Renal pelvis (tissue), 4 donors: ENCODE data around the gene ZNF106. TPM values are rescaled to one million over a fixed set of nuclear protein-coding genes. Genes with fewer than 3 reads are reported as not detected.

Source experiments
- DNase-seq: peaks from one replicate; pipeline ENCODE4 v3.0.0-alpha.2; 2013
- polyA plus RNA-seq, 3 donors: library from polyadenylated mRNA; unstranded; fragments of 120-200 nt; gene quantifications; one replicate each; pipeline ENCODE4 v1.2.1, GENCODE V29; 2013; ENCODE audit not compliant: insufficient read length in 3 of 3

ZNF106 gene
- polyA plus RNA-seq, 3 donors: 40.6 to 57.9 (median 48.1) TPM

- no peak for DNase-seq
Measured at GRCh38 chr15:42411884-42412283, 79.1 kb downstream of the ZNF106 start.

DNA sequence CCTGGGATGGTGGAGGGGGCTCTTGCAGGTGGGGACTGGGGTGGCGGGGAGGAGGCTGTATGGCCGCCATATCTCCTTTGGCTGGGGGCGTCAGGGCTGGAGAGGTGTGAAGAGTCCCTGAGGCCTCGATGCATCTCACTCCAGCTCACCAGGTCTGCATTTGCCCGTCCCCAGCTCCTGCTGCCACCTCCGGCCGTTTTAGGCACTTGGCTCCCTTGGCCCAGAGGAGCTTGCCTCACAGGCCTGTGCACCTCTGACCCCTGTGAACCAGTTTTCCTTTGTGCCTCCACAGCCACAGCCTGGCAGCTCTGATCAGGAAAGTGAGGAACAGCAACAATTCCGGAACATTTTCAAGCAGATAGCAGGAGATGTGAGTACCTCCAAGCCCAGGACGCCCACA is 81.9 kb downstream of the ZNF106 start:
- DNase-seq: no peak

DNA sequence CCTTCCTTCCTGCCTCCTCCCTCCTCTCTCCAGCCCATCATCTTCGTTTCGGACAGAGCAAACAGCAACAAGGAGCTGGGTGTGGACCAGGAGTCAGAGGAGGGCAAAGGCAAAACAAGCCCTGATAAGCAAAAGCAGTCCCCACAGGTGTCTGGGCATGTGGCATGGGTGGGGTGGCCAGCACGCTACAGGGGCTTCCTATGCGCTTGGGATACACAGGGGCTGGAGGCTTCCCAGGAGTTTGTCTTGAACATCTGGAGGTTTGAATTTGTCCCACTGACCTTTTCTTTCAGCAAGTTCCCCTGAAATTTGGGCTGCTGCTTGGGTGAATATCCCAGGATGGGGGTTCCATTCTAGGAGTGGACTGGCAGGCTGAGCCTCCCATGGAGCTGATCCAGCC is 82.8 kb downstream of the ZNF106 start:
- no peak for DNase-seq

DNA sequence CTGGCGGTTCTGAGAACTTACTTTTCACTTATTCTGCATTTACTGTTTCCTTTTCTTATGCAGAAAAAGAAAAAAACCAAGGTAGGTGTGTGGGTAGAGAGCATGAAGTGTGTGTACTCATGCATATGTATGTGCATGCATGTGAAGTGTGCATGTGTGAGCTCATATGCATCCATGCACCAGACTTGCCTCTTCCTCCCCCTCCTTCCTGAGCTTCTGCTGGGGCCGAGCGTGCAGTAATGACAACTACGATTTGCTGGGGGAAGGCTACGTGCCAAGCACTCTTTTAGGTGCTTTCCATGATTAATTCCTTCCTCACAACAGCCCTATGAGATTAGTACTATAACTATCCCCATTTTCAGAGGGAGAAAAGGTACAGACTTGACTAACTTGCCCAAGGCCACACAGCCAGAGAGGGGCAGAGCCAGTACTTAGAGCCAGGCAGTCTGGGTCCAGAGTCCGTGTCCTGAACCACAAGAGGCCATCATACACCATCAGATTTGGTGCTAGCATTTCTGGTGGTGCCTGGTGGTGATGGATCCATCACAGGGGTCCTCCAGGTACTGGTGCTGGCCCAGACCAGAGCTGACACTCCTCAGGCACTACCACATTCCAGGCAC is 85.0 kb downstream of the ZNF106 start:
- DNase-seq: no peak

DNA sequence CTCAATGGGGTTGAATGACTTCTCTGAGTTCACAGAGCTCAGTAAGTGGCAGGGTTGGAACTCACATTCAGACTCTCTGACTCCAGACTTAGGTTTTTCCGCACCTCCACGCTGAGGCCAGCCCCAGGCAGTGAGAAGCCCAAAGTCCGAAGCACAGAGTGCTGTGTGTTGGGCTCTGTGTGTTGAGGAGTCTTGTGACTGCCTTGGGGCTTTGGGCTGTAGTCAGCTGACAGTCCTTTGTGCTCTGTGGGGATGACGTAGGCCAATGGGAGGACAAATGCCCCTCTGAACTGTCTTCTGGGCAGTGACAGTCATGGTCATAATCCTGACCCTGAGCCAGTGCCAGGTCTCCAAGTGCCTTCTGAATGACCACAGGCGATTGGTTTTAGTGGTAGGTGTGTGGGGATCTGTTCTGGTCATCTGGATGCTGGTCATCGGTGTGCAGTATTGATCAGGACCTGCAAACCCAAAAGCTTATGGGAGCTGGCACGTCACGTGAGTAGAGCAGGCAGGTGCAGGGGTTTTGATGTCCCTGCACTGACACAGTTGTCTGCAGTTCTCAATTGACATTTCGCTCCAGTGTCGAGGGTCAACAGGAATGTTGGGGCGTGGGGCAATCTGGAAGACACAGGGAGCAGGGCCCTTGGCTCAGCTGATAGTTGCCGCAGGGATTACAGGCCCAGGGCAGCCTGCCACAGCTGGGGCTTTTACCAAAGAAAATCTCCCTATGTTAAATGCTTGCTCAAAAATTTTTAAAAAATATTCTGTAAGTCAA is 86.3 kb downstream of the ZNF106 start:
- DNase-seq: no peak

- no peak for DNase-seq
Measured at GRCh38 chr15:42403389-42403788, 87.6 kb downstream of the ZNF106 start.

DNA sequence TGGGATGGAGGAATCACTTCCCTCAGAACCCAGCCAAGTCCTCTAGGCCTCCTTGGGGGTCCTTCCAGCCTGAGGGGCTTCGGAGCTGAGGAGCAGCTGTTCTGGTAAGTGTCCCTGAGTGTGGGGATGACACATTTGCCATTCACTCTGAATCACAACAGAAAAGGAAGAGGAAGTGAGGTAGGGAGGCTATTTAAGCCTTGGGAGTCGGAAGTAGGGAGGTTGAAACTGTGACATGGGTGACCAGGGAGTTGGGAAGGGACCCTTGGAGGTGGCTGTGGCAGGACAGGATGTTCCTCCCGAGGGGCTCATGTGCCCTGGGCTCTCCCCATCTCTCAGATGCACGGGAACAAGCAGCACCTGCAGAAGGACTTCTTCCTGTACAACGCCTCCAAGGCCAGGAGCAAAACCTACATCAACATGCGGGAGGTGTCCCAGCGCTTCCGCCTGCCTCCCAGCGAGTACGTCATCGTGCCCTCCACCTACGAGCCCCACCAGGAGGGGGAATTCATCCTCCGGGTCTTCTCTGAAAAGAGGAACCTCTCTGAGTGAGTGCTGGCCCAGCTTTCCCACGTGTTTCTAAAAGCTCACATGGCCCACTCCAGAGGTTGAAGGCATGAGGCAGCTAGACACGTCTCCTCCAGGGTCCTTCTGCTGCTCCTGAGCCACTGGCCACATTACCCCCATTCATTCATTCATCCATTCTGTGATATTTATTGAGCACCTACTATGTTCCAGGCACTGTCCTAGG is 88.3 kb downstream of the ZNF106 start:
- no peak for DNase-seq

GRCh38 chr15:42401544-42402454 is 89.1 kb downstream of the ZNF106 start:
- no peak for DNase-seq

DNA sequence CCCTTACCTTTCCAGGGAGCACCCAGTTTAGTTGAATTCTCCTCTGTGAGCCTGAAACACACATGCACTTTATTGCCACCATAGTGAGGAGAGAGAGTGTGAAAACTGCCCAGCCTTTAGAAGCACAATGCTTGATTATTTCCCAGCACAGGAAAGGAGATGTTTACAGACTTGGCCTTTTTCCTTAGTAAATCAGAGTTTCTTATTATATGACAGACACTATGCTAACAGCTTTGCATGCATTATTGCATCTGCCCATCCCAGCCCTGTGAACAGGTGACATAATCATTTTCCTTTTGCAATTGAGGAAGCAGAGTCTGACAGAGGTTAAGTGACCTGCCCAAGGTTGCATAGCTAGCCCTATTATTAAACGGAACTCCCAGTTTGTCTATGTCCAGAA is 95.1 kb downstream of the ZNF106 start:
- DNase-seq: no peak

- DNase-seq: no peak
Measured at GRCh38 chr15:42394106-42394505, 96.8 kb downstream of the ZNF106 start.

DNA sequence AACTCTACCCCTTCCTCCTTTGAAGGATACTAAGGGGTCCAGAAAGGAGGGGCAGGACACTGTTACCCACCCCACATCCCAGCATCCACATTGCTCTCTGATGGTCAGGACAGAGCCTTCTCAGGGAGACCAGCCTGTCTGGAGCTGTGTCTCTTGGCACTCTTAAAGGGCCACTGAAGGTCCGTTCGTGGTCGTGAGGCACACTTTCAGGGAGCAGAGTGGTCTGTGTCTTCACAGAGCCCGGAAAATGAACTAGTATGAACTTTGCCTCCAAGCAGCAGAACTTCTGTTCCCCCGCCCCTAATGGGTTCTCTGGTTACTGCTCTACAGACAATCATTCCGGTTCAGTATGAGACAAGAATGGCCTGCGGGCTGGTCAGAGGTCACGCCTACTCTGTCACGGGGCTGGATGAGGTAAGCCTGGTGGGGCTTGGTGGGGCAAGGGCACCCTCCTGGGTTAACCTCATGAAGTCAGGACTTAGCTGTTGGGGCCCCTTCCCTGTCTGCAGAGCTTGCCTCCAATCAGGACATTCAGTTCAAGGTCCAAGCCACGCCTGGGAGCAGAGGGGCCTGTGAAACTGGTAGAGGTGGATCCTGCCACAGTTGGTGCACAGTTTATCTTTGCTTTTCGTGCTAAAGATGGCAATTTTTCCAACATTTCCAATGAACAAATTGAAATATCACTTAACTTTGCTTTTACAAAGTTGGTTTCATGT is 98.5 kb downstream of the ZNF106 start:
- DNase-seq: no peak

GRCh38 chr15:42387603-42388002 is 103.3 kb downstream of the ZNF106 start:
- DNase-seq: no peak

DNA sequence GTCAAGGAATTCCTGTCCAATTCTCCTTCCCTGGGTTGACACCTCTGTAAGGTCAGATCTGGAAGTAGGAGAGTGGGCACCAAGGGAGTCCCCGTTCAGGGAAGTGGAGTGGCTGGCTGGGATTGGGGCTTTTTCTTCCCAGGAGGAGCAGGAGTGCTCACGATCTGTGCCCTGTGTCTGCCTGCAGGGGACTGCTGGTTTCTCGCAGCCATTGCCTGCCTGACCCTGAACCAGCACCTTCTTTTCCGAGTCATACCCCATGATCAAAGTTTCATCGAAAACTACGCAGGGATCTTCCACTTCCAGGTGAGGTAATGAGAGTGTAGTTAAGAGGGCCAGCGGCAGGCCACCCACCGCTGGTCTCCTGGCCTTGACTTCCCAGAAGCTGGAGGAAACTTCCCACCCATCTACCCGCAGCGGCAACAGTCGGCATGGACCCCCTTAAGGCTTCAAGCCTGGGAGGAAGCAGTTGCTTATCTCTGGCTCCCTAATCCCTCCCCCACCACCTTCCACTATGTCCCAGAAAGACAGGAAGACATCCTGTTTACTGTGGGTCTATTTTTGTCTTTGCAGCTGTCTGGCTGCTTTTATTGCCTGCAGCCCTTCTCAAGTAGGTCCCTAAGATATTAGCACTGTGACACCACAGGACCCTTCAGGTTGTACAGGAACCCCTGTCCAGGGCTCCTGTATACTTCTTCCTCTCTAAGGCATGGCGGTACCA is 104.8 kb downstream of the ZNF106 start:
- DNase-seq: no peak

DNA sequence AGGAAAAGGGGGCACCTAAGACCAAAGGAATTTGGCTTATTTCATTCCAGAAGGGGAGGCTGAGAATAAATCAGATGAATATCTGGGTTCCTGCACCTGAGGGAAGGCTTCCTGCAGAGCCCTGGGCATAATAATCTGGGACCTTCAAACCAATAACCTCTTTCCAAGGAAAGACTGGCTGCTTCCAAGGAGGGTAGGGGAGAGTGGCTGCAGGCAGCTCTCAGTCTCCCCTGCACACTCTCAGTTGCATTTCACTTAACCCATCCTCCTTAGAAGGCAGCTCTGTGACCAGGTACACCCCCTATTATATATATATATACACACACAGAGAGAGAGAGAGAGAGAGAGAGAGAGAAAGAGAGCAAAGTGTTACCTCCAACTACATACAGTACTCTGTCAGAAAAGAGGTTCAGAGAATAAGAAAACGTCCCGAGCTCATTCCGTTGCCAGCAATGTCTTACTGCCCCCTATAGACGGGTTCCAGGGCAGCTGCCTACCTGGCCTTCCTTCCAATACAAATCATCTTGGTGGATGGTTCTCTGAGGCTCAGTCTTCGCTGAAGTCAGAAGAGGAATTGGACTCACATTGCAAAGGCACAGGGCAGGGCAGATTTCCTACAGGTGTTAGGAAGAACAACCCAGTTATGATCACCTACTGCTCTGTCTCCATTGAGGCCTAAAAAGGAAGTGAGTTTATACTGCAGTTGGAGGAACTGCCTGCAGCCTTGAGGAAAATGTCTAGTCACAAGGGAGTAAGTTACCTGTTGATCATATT is 105.5 kb downstream of the ZNF106 start:
- DNase-seq: peak; percentile 23

DNA sequence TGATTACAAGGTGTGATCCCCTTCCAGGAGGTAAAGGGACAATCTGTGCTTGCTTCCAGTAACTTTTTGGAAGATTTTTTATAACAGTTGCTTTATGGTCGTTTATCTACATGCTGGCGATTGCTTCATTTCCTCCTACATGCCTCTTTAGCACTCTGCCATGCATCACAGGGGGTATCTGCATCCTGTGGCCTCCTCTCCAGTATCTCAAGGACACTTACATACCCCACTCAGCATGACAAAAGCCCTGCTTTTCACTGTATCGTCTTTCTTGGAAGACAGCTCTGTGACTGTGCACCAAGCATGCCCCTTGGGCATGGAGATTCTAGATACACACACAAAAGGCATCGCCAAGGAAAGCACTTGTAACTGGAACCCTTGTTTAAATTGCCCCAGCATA is 106.3 kb downstream of the ZNF106 start:
- DNase-seq: no peak

DNA sequence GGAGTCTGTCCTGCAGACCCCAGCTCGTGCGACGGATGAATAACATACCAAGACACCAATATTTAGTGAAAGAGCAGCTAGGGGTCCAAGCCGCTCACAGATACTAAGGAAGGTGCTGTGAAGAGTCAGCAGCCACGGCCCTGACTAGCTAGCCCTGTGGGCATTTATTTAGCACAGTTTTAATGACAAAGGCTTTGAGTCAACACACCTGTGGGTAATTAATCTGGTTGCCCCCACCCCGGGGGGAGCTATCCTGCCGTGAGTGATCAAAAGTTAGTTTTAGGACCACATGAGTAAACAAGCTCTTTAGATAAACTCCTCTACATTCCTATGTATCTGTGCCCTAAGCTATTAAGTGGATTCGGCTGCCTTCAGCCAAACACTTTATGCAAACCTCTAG is 112.9 kb downstream of the ZNF106 start:
- no peak for DNase-seq

DNA sequence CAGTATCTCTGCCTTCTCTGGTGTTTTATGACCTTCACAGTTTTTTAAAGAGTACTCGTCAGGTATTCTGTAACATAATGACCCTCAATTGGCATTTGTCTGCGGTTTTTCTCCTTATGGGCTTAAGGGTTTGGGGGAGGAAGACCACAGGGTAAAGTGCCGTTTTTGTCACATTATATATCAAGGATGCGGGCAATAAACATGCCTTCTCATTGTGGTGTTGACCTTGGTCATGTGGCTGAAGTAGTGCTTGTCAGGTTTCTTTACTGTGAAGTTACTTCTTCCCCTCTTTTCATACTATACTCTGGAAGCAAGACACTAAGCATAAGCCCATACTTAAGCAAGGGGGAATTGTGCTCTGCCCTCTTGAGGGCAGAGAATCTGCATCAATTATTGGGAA is 115.0 kb downstream of the ZNF106 start:
- no peak for DNase-seq

DNA sequence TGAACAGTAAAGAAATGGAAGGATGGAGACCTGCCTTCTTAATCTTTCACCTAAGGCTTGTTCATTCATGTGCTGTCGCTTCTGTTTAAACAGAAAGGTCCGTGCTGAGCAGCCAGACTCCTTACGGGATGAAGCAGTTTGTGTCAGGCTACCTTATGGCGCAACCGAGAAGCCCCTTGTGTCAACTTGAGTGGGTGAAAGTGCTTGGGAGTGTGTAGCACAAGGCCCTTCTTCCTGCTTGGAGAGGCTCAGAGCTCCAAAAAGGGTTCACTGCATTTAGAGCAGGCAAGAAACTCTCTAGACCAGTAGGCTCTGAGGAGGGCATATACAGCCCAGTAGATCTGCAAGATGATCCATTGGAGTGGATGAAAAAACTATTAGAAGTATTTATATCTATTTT is 115.7 kb downstream of the ZNF106 start:
- DNase-seq: no peak

- DNase-seq: no peak
Measured at GRCh38 chr15:42374810-42375209, 116.1 kb downstream of the ZNF106 start.

DNA sequence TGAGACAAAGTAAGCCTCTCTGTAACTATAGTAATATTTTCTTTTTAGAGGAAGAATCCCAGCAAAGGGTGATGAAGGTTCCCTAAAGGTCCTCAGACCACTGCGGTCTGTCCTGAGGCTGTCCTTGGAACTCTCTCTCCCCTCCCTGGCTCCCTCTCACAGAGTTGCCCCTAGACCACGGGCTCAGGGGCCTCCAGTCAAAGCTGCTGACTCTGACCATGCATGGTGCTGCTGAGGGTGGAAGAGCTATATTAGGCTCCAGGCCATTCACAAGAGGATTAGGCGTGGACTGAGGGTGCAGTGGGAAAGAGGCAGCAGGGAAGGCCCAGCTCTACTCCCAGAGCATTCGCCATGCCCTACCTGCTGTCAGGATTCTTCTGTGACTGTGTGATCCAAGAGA is 117.0 kb downstream of the ZNF106 start:
- no peak for DNase-seq
